Brain microvascular endothelial cell (primary cell): ENCODE results near the gene ITPRIP.
A peak's percentile ranks its signal among the peaks of the same experiment; 100 is the strongest.

Experiments used
- DNase-seq: peaks from one replicate; pipeline ENCODE4 v3.0.0-alpha.2; 2020
- H3K27ac ChIP-seq: fragments of 250-450 bp; sonication (Bioruptor Pico); 2 replicates; pipeline ENCODE4 v1.5.1; 2020; ENCODE audit warnings: mild to moderate bottlenecking, moderate library complexity
- H3K27me3 ChIP-seq: fragments of 250-450 bp; sonication (Bioruptor Pico); replicated peaks from 2 replicates; pipeline ENCODE4 v1.5.1; 2020; ENCODE audit warnings: mild to moderate bottlenecking
- H3K36me3 ChIP-seq: fragments of 250-450 bp; sonication (Bioruptor Pico); replicated peaks from 2 replicates; pipeline ENCODE4 v1.5.1; 2020; ENCODE audit warnings: mild to moderate bottlenecking
- H3K4me3 ChIP-seq: 2 replicates; pipeline ENCODE4 v1.5.1; 2011; ENCODE audit warnings: low read depth, mild to moderate bottlenecking, control low read depth, low read length, moderate library complexity
- in situ Hi-C: cut with HindIII; loops from 2 replicates; pipeline ENCODE4 v1.10.0; 2017; ENCODE audit warnings: low sequenced_read_pairs, low pct_ligation_motif_present
- TF ChIP-seq, protein P1 (sequence below): IDR thresholded peaks from 2 replicates; pipeline ENCODE4 v1.5.1; 2011; ENCODE audit warnings: low read depth, mild to moderate bottlenecking, moderate library complexity, low read length, control low read depth, inconsistent platforms; ENCODE audit errors: missing control alignments

ITPRIP gene

GRCh38 chr10:104325436-104326435 lies 12.5 kb downstream of the ITPRIP start:
- H3K4me3 ChIP-seq, result no peak overlapping the region
- no peak for DNase-seq
- peak overlapping the region; percentile 98 for H3K27ac ChIP-seq
- H3K36me3 ChIP-seq, result peaks cover 15% of the 10 kb centered on the region
- no peaks in the 10 kb centered on the region for H3K27me3 ChIP-seq
- in situ Hi-C loops, result no loop called here
- TF ChIP-seq, protein P1, sequence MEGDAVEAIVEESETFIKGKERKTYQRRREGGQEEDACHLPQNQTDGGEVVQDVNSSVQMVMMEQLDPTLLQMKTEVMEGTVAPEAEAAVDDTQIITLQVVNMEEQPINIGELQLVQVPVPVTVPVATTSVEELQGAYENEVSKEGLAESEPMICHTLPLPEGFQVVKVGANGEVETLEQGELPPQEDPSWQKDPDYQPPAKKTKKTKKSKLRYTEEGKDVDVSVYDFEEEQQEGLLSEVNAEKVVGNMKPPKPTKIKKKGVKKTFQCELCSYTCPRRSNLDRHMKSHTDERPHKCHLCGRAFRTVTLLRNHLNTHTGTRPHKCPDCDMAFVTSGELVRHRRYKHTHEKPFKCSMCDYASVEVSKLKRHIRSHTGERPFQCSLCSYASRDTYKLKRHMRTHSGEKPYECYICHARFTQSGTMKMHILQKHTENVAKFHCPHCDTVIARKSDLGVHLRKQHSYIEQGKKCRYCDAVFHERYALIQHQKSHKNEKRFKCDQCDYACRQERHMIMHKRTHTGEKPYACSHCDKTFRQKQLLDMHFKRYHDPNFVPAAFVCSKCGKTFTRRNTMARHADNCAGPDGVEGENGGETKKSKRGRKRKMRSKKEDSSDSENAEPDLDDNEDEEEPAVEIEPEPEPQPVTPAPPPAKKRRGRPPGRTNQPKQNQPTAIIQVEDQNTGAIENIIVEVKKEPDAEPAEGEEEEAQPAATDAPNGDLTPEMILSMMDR, result no peak

GRCh38 chr10:104324931-104325330 lies 13.3 kb downstream of the ITPRIP start:
- no peak overlapping the region for H3K27ac ChIP-seq
- DNase-seq, result no peak
- in situ Hi-C loops, result no loop called here
- H3K4me3 ChIP-seq, result no peak overlapping the region
- H3K27me3 ChIP-seq, result no peaks in the 10 kb centered on the region
- TF ChIP-seq, protein P1, result no peak
- peaks cover 17% of the 10 kb centered on the region for H3K36me3 ChIP-seq

GRCh38 chr10:104324221-104324686 lies 14.0 kb downstream of the ITPRIP start:
- Histone ChIP-seq H3K27me3 (no peaks in the 10 kb centered on the region), H3K36me3 (peaks cover 17% of the 10 kb centered on the region), H3K27ac (no peak overlapping the region), H3K4me3 (no peak overlapping the region)
- no peak for DNase-seq
- in situ Hi-C loops, result no loop called here
- TF ChIP-seq, protein P1, result no peak

- H3K4me3 ChIP-seq, result no peak overlapping the region
- H3K36me3 ChIP-seq, result peaks cover 20% of the 10 kb centered on the region
- H3K27me3 ChIP-seq, result no peaks in the 10 kb centered on the region
- TF ChIP-seq, protein P1, result no peak
- no peak for DNase-seq
- no peak overlapping the region for H3K27ac ChIP-seq
- in situ Hi-C loops, result no loop called here
Measured at GRCh38 chr10:104323760-104324201, 14.5 kb downstream of the ITPRIP start.

GRCh38 chr10:104323085-104323484 lies 15.2 kb downstream of the ITPRIP start:
- in situ Hi-C loops, result no loop called here
- no peak overlapping the region for H3K27ac ChIP-seq
- H3K27me3 ChIP-seq, result no peaks in the 10 kb centered on the region
- TF ChIP-seq, protein P1, result no peak
- no peak overlapping the region for H3K4me3 ChIP-seq
- no peak for DNase-seq
- peaks cover 25% of the 10 kb centered on the region for H3K36me3 ChIP-seq

DNA sequence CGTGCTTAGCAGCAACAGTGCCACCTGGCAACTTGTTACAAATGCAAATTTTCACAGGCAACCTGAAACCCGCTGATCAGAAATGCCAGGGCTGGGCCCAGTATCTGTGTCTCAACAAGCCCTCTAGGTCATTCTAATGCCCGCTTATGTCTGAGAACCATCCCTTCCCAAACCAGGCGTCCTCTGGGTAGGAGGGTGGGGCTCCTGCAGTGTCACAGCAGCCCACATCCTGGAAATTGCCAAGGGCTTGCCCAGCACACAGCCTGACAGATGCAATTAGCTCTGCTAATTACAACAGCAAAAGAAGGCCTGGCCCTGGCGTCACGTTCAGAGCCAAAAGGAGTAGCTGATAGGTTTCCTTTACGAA lies 15.9 kb downstream of the ITPRIP start:
- no peak overlapping the region for H3K27ac ChIP-seq
- in situ Hi-C loops, result no loop called here
- DNase-seq, result no peak
- TF ChIP-seq, protein P1, result no peak
- H3K27me3 ChIP-seq, result no peaks in the 10 kb centered on the region
- H3K4me3 ChIP-seq, result no peak overlapping the region
- H3K36me3 ChIP-seq, result peaks cover 28% of the 10 kb centered on the region
